Measurements from ENCODE around the gene FOXC1.

Gene FOXC1

GRCh38 chr6:1612299-1612973 lies 2.7 kb downstream of the FOXC1 start:
- DNase-seq (ENCODE audit: low read depth), result no peak

GRCh38 chr6:1612974-1613306 lies 3.2 kb downstream of the FOXC1 start:
- no peak for DNase-seq (ENCODE audit: low read depth)

GRCh38 chr6:1613346-1613687 lies 3.6 kb downstream of the FOXC1 start:
- DNase-seq (ENCODE audit: low read depth), result no peak

- no peak for DNase-seq (ENCODE audit: low read depth)
These were observed 4.2 kb downstream of the FOXC1 start for GRCh38 chr6:1613688-1614447.

- DNase-seq (ENCODE audit: low read depth), result no peak
These were observed 4.9 kb downstream of the FOXC1 start for GRCh38 chr6:1614448-1615150.

- DNase-seq (ENCODE audit: low read depth), result no peak
These were observed 5.6 kb downstream of the FOXC1 start for GRCh38 chr6:1615151-1615852.

GRCh38 chr6:1615853-1616420 lies 6.2 kb downstream of the FOXC1 start:
- DNase-seq (ENCODE audit: low read depth), result no peak

GRCh38 chr6:1616701-1617463 lies 7.2 kb downstream of the FOXC1 start:
- no peak for DNase-seq (ENCODE audit: low read depth)

- no peak for DNase-seq (ENCODE audit: low read depth)
These were observed 8.0 kb downstream of the FOXC1 start for GRCh38 chr6:1617466-1618310.

- no peak for DNase-seq (ENCODE audit: low read depth)
These were observed 8.8 kb downstream of the FOXC1 start for GRCh38 chr6:1618311-1619097.

GRCh38 chr6:1619098-1619672 lies 9.5 kb downstream of the FOXC1 start:
- no peak for DNase-seq (ENCODE audit: low read depth)

- no peak for DNase-seq (ENCODE audit: low read depth)
These were observed 10.2 kb downstream of the FOXC1 start for GRCh38 chr6:1619673-1620503.

GRCh38 chr6:1620504-1621069 lies 10.9 kb downstream of the FOXC1 start:
- DNase-seq (ENCODE audit: low read depth), result no peak

- no peak for DNase-seq (ENCODE audit: low read depth)
These were observed 11.5 kb downstream of the FOXC1 start for GRCh38 chr6:1621070-1621701.

GRCh38 chr6:1622220-1622850 lies 12.6 kb downstream of the FOXC1 start:
- no peak for DNase-seq (ENCODE audit: low read depth)

- DNase-seq (ENCODE audit: low read depth), result no peak
These were observed 13.4 kb downstream of the FOXC1 start for GRCh38 chr6:1622851-1623768.
